NCI-H2196 treated with DMSO at 0.1 percent for 48 hours (cell line): ENCODE results near the gene UPP1.

Experiments used
- DNase-seq: peaks from one replicate; lab custom pipeline; 2025; ENCODE audit not compliant: unreplicated experiment; lab: John Stamatoyannopoulos, UW

UPP1 gene

GRCh38 chr7:48085433-48085791 is 3.7 kb upstream of the UPP1 start:
- no peak for DNase-seq

- no peak for DNase-seq
Measured at GRCh38 chr7:48085942-48086341, 3.1 kb upstream of the UPP1 start.

- no peak for DNase-seq
Measured at GRCh38 chr7:48087349-48087748, 1.7 kb upstream of the UPP1 start.

DNA sequence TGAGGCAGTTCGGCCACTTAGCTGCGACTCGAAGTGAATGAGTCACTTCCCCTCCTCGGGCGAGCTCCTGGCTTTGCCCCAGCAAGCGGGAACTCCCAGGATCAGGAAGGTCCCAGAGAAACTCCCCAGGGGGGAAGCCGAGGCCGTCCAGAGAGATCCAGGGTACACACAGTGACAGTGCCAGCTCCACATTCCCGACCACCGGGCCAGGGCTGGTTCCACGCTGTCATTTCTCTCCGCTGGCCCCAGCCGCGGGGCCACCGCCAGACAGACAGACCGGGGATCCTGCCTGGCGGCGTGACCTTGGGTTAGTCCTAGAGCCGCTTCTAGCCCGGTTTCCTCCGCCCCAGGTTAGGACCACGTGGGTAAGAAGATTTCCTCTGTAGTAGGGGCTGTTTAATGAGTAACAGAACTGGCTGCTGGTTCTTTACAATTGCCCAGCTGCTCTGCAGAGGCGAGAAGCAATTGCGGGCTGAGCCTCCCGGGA is 463 bp upstream of the UPP1 start:
- peak; percentile 46 for DNase-seq

DNA sequence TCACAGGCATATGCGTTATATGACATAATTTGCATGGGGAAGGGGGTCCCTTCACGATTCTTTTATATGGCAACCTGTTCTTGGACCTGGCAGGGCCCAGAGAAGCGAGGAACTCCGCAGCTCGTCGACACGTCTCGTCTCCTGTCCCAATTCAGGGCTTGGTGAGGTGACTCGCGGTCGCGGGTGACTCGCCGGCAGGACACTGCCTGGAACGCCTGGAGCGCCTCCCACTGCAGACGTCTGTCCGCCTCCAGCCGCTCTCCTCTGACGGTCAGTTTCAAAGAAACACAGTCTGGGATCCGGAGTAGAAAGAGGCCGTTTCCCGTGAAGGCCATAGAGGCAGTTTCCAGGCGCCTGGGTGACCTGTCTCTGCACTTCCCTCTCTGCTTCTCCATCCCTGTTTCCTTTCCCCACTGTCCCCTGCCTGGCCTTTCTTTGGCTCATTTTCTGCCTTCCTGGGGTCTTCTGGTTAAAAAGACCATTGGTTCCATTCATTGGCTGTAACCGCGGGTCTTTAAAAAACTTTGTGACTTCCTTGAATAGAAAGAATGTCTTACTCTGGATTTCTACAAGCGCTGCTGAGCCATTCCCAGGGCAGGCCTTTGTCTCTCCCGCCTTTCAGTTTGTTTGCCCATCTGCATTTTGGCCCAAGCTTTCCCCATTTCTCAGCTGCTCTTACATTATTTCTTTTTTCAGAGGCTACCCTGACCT is 1.2 kb downstream of the UPP1 start:
- no peak for DNase-seq

DNA sequence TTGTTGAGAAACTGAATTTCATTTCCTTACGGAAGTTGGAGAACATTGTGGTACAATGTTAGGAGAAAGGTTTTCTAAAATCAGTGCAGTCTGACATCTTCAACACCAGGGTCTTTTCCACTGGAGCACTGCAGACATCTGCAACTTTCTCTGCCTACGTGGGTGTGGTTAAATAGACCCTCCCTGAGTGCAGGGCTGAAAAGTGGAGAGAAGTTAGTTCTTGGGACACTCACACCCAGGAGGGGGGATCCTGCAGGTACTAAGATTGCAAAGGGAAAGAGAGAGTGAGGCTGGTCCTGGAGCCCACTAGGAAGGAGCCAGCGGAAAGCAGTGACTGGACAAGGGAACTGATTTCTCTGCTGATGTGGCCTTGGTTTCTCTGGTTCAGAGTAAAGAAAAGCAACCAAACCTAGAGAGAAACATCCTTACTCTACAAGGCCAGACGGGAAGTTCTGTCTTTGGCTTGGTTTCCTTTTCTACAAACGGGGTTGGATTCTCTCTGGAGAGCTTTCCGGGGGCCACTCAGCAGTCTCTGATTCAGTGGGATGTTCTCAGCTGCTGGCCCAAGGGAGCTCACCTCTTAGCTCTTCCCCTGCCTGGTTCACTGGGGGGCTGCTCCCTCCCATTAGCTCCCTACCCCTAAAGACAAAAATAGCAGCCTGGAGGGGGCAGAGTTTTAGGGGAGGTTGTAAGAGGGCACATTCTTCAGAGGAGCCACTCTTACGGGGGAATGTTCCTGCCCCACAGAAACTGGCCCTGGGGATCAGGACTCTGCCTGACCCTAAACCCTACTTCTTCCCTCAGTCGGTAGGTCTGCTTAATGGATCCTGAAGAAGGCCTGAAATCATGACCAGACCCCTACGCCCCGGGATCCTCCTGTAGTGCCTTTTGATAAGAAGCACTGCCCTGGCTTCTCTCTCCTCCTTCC is 2.7 kb downstream of the UPP1 start:
- no peak for DNase-seq

DNA sequence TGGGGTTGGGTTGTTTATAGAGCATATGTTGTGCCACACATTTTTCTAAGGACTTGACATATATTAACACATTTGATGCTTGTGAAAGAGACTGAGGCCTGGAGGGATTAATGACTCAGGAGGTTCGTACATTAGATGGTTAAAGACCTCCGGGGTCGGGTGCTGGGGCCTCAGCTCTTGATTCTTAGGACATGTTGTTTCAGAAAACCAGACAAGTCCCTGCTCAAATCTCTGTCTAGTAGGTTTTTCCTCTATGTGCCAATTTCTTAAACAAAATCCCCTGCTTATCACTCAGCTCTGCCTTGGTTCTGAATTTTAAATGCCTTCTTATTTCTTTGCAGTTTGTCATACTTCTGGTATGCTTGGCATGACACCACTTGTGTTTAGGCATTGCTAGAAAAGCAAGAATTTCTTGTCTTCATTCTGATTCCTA is 5.8 kb downstream of the UPP1 start:
- DNase-seq, result no peak

GRCh38 chr7:48096273-48096672 is 7.2 kb downstream of the UPP1 start:
- DNase-seq, result no peak

- no peak for DNase-seq
Measured at GRCh38 chr7:48097521-48098231, 8.6 kb downstream of the UPP1 start.

GRCh38 chr7:48098846-48099245 is 9.8 kb downstream of the UPP1 start:
- no peak for DNase-seq

DNA sequence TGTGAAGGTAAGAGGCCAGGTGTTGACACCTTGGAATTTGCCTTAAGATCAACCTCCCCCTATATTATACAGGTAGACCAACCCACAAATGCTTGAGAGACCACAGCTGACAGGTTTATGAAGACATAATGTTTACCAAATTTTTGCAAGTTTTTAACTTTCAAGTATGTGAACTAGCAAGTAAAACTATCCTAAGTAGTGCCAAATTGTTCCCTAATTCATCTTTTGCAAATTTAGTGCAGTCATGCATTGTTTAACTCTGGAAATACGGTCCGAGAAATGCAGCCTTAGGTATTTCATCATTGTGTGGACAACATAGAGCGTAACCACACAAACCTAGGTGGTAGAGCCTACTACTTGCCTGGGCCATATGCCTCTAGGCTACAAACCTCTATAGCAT is 10.7 kb downstream of the UPP1 start:
- no peak for DNase-seq

GRCh38 chr7:48101352-48101751 is 12.3 kb downstream of the UPP1 start:
- no peak for DNase-seq

- no peak for DNase-seq
Measured at GRCh38 chr7:48101968-48102367, 12.9 kb downstream of the UPP1 start.

DNA sequence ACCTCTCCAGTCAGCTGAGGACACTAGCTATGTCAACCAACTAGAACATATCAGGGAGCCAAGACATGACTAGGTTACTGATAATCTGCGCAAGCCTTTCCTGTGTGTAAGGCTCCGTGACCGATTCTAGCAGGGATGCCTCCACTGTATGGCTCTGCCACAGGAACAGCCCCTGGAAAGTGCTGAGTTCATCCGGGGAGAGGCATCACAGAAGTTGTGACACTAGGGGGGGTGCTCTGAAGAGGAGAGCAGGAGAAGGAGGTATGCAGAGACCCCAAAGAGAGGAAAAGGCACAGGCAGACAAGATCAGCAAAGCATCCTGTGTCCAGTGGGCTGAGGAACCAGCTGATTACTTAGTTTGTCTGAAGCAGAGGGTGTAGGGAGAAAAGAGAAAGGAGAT is 13.5 kb downstream of the UPP1 start:
- no peak for DNase-seq

GRCh38 chr7:48105045-48105444 is 16.0 kb downstream of the UPP1 start:
- no peak for DNase-seq

- no peak for DNase-seq
Measured at GRCh38 chr7:48106906-48107659, 18.0 kb downstream of the UPP1 start.

GRCh38 chr7:48107926-48108472 is 18.9 kb downstream of the UPP1 start:
- DNase-seq, result no peak

- no peak for DNase-seq
Measured at GRCh38 chr7:48108959-48109847, 20.1 kb downstream of the UPP1 start.

DNA sequence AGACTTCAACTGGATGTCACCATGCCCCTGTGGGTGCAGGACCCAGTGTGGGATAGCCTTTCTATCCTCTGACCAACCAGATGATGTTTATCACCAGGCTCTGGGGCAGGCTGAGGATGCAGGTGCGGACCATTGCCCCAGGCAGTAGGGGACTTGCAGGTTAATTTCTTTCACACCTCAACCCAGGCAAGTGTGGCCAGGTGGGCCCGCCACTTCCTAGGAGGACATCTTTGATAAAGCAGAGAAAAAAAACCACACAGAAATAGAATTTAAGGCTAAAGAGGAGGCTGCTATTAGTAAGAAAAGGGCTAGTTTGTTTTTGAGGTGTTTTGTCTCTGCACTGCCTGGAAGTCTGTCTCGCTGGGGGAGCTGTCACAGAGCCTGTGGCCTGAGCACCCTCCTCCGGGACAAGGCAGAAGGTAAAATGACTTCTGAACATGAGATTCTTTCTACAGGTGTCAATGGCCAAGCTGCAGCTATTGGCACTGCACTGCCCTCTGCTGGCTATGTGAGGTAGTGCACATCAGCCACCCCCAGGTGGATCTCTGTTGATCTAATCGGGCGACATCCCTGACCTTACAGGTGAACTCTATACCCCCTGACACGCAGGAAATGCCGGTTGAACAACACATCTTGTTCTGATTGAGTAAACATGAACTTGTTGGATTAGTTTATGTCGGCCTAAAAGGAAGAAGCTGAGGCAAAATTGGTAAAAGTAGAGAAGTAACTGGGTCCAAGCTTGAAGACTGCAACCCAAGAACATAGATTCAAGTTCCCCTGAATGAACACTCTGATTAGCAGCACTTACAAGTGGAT is 21.0 kb downstream of the UPP1 start:
- DNase-seq, result peak; percentile 28
